Epithelial cell of esophagus (primary cell): Measurements from ENCODE around the gene ABT1.

Source experiments
- DNase-seq: peaks from one replicate; pipeline ENCODE4 v3.0.0; 2010; ENCODE audit warnings: low read depth
- H3K4me3 ChIP-seq: 2 replicates; pipeline ENCODE4 v1.5.1; 2011; ENCODE audit warnings: mild to moderate bottlenecking, low read length, control low read depth
- TF ChIP-seq, protein P1 (sequence below): IDR thresholded peaks from 2 replicates; pipeline ENCODE4 v1.5.1; 2011; ENCODE audit warnings: low read depth, mild to moderate bottlenecking, low read length, control low read depth, inconsistent platforms; ENCODE audit not compliant: insufficient read depth; ENCODE audit errors: missing control alignments

ABT1 gene

DNA sequence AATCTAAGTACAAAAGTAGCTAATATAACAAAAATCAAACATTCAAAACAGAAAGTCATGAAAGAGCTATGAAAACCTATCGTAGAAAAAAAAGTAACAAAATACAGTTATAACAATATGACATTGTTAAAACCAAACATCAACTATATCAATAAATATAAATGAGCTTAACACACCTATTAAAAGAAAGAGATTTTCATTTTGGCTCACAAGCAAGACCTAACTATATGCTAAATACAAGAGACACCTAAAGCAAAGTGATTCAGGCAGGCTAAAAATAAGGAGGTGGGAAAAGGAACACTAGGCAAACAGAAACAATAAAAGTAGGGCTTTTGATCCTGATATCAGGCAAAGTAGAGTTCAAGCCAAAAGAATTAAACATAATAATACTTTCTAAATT lies 49.3 kb downstream of the ABT1 start:
- TF ChIP-seq, protein P1, sequence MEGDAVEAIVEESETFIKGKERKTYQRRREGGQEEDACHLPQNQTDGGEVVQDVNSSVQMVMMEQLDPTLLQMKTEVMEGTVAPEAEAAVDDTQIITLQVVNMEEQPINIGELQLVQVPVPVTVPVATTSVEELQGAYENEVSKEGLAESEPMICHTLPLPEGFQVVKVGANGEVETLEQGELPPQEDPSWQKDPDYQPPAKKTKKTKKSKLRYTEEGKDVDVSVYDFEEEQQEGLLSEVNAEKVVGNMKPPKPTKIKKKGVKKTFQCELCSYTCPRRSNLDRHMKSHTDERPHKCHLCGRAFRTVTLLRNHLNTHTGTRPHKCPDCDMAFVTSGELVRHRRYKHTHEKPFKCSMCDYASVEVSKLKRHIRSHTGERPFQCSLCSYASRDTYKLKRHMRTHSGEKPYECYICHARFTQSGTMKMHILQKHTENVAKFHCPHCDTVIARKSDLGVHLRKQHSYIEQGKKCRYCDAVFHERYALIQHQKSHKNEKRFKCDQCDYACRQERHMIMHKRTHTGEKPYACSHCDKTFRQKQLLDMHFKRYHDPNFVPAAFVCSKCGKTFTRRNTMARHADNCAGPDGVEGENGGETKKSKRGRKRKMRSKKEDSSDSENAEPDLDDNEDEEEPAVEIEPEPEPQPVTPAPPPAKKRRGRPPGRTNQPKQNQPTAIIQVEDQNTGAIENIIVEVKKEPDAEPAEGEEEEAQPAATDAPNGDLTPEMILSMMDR = no peak
- DNase-seq = no peak
- H3K4me3 ChIP-seq = no peak overlapping the region
